CD14-positive monocyte (primary cell): ENCODE measurements around the gene CDS2. TPM values are rescaled to one million over a fixed set of nuclear protein-coding genes. Genes with fewer than 3 reads are reported as not detected.

ENCODE experiments used
- DNase-seq, 3 donors: peaks; one replicate each; pipeline ENCODE4 v3.0.0-alpha.2; 2011 to 2022
- H2AFZ ChIP-seq: 2 replicates; pipeline ENCODE4 v1.6.0; 2012; ENCODE audit warnings: mild to moderate bottlenecking, low read depth, low read length, inconsistent platforms; ENCODE audit not compliant: insufficient read depth, poor library complexity, severe bottlenecking
- H3K27ac ChIP-seq, 2 donors: 1 replicate in 1 of 2; 2 replicates in 1 of 2; pipeline ENCODE4 v1.5.1; 2012 to 2013; ENCODE audit warnings: low read length in 2 of 2, control low read depth in 1 of 2, inconsistent platforms in 1 of 2, low read depth in 1 of 2, mild to moderate bottlenecking in 1 of 2
- H3K27me3 ChIP-seq, 2 donors: one replicate each; pipeline versions ENCODE4 v1.6.0 to v1.6.1; 2011 to 2013; ENCODE audit warnings: low read length in 2 of 2; ENCODE audit not compliant: control insufficient read depth in 2 of 2, insufficient read depth in 2 of 2
- H3K36me3 ChIP-seq, 2 donors: replicated peaks in 1 of 2; 1 replicate in 1 of 2; 2 replicates in 1 of 2; pipeline versions ENCODE4 v1.5.1 to v1.6.1; 2012 to 2013; ENCODE audit warnings: low read length in 2 of 2, control low read depth in 1 of 2, inconsistent platforms in 1 of 2, mild to moderate bottlenecking in 1 of 2; ENCODE audit not compliant: insufficient read depth in 2 of 2, control insufficient read depth in 1 of 2
- H3K4me1 ChIP-seq, 2 donors: 1 replicate in 1 of 2; 2 replicates in 1 of 2; pipeline versions ENCODE4 v1.5.1 to v1.6.1; 2012 to 2013; ENCODE audit warnings: low read length in 2 of 2, control low read depth in 1 of 2, inconsistent platforms in 1 of 2, mild to moderate bottlenecking in 1 of 2, moderate library complexity in 1 of 2; ENCODE audit not compliant: insufficient read depth in 2 of 2, control insufficient read depth in 1 of 2
- H3K4me2 ChIP-seq: replicated peaks from 2 replicates; pipeline ENCODE3; 2012; ENCODE audit warnings: low read length, moderate library complexity, mild to moderate bottlenecking; ENCODE audit not compliant: poor library complexity, severe bottlenecking; ENCODE audit errors: extremely low read depth
- H3K4me3 ChIP-seq, 3 experiments: fragments of 200-600 bp in 1 of 3; sonication (generic) in 1 of 3; replicated peaks in 1 of 3; 1 replicate in 2 of 3; 2 replicates in 1 of 3; pipeline ENCODE4 v1.5.1; 2011 to 2013; ENCODE audit warnings: low read length in 3 of 3, mild to moderate bottlenecking in 3 of 3, control low read depth in 2 of 3, low read depth in 2 of 3, inconsistent platforms in 1 of 3, moderate library complexity in 1 of 3
- H3K79me2 ChIP-seq: 2 replicates; pipeline ENCODE4 v1.6.0; 2012; ENCODE audit warnings: mild to moderate bottlenecking, control low read depth, inconsistent platforms, low read length, moderate library complexity; ENCODE audit not compliant: insufficient read depth
- H3K9ac ChIP-seq: 2 replicates; pipeline ENCODE4 v1.6.0; 2017; ENCODE audit warnings: low read length, mild to moderate bottlenecking; ENCODE audit not compliant: insufficient read depth, poor library complexity, severe bottlenecking
- H3K9me3 ChIP-seq, 2 donors: replicated peaks in 1 of 2; 1 replicate in 1 of 2; 2 replicates in 1 of 2; pipeline versions ENCODE4 v1.5.1 to v1.6.1; 2012 to 2013; ENCODE audit warnings: low read length in 2 of 2, control low read depth in 1 of 2; ENCODE audit not compliant: control insufficient read depth in 1 of 2, insufficient read depth in 1 of 2
- H4K20me1 ChIP-seq: 2 replicates; pipeline ENCODE4 v1.6.0; 2012; ENCODE audit warnings: mild to moderate bottlenecking, low read length, control low read depth, moderate library complexity; ENCODE audit not compliant: insufficient read depth
- H3K27ac Mint-ChIP-seq, 7 donors: one replicate each; pipeline ENCODE4 v1.8.0; 2020; ENCODE audit warnings: mild to moderate bottlenecking in 7 of 7, mixed read lengths in 7 of 7, moderate library complexity in 6 of 7, inconsistent platforms in 2 of 7
- H3K27me3 Mint-ChIP-seq, 3 donors: one replicate each; pipeline ENCODE4 v1.8.0; 2021 to 2022; ENCODE audit warnings: low read depth in 3 of 3, mild to moderate bottlenecking in 3 of 3, mixed read lengths in 3 of 3, moderate library complexity in 3 of 3, inconsistent platforms in 1 of 3
- H3K36me3 Mint-ChIP-seq, 2 donors: one replicate each; pipeline ENCODE4 v1.8.0; 2020; ENCODE audit warnings: mixed read lengths in 2 of 2, inconsistent platforms in 1 of 2, mild to moderate bottlenecking in 1 of 2
- H3K4me1 Mint-ChIP-seq: one replicate; pipeline ENCODE4 v1.8.0; 2020; ENCODE audit warnings: mild to moderate bottlenecking, mixed read lengths
- H3K4me3 Mint-ChIP-seq, 2 donors: one replicate each; pipeline ENCODE4 v1.8.0; 2020; ENCODE audit warnings: mild to moderate bottlenecking in 2 of 2, mixed read lengths in 2 of 2, moderate library complexity in 1 of 2
- H3K9me3 Mint-ChIP-seq, 7 donors: one replicate each; pipeline ENCODE4 v1.8.0; 2020 to 2022; ENCODE audit warnings: mixed read lengths in 7 of 7, mild to moderate bottlenecking in 6 of 7, moderate library complexity in 6 of 7, inconsistent platforms in 2 of 7
- WGBS: methylation state at CpG from one replicate; pipeline ENCODE4 v1.1.5; 2013; ENCODE audit warnings: missing lambda C conversion rate; ENCODE audit not compliant: insufficient coverage; 5-methylcytosine and 5-hydroxymethylcytosine counted together
- intact Hi-C, 2 donors: fragments of 100-400 bp; cut with micrococcal nuclease; formaldehyde crosslinking; loops; one replicate each; pipeline versions ENCODE4 v1.15.0 to v1.15.1; 2023
- polyA plus RNA-seq, 3 donors: library from polyadenylated mRNA; depleted of rRNA in 1 of 3; unstranded in 2 of 3; stranded (reverse) in 1 of 3; fragments of 300-500 nt in 2 of 3; fragments of >200 nt in 1 of 3; fragmentation: Illumina TruSeq in 2 of 3; gene quantifications; 1 replicate in 2 of 3; 2 replicates in 1 of 3; pipeline ENCODE4 v1.2.3, GENCODE V29; 2012 to 2021
- TF ChIP-seq, protein P1 (sequence below): fragments of 200-600 bp; IDR thresholded peaks from one replicate; pipeline ENCODE4 v1.8.0; 2022; ENCODE audit warnings: antibody characterized with exemption, mild to moderate bottlenecking

Gene CDS2
- polyA plus RNA-seq, 3 donors: 28.6 to 62.6 (median 54.4) TPM

- Histone ChIP-seq H3K36me3 (peaks cover 28 to 59% of the 10 kb centered on the region in 2 donors), H3K4me2 (no peak overlapping the region), H3K4me3 (no peak overlapping the region), H3K9ac (no peak overlapping the region), H2AFZ (no peak overlapping the region), H3K4me1 (no peaks in the 10 kb centered on the region), H3K9me3 (no peaks in the 10 kb centered on the region), H3K79me2 (no peaks in the 10 kb centered on the region), H4K20me1 (no peaks in the 10 kb centered on the region), H3K27ac (no peak overlapping the region), H3K27me3 (no peaks in the 10 kb centered on the region)
- intact Hi-C loops: no loop called here
- Mint-ChIP-seq H3K4me1 (no peaks in the 10 kb centered on the region), H3K4me3 (no peak overlapping the region), H3K9me3 (no peaks in the 10 kb centered on the region), H3K27me3 (peaks cover 0 to 3% (median 0%) of the 10 kb centered on the region in 3 donors), H3K36me3 (peaks cover 49 to 62% of the 10 kb centered on the region in 2 donors), H3K27ac (peak overlapping the region in 5 of 7 donors; percentile 28 to 81 (median 51))
- TF ChIP-seq, protein P1, sequence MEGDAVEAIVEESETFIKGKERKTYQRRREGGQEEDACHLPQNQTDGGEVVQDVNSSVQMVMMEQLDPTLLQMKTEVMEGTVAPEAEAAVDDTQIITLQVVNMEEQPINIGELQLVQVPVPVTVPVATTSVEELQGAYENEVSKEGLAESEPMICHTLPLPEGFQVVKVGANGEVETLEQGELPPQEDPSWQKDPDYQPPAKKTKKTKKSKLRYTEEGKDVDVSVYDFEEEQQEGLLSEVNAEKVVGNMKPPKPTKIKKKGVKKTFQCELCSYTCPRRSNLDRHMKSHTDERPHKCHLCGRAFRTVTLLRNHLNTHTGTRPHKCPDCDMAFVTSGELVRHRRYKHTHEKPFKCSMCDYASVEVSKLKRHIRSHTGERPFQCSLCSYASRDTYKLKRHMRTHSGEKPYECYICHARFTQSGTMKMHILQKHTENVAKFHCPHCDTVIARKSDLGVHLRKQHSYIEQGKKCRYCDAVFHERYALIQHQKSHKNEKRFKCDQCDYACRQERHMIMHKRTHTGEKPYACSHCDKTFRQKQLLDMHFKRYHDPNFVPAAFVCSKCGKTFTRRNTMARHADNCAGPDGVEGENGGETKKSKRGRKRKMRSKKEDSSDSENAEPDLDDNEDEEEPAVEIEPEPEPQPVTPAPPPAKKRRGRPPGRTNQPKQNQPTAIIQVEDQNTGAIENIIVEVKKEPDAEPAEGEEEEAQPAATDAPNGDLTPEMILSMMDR: no peak
- DNase-seq: no peak
- WGBS: 98% methylated on average over 6 of the region's 10 CpGs
These were observed 71.2 kb downstream of the CDS2 start for GRCh38 chr20:5197847-5198650.

GRCh38 chr20:5198651-5198924 lies 71.8 kb downstream of the CDS2 start:
- H3K9ac ChIP-seq: no peak overlapping the region
- Mint-ChIP-seq H3K27me3 (peaks cover 0 to 3% (median 0%) of the 10 kb centered on the region in 3 donors), H3K9me3 (no peaks in the 10 kb centered on the region), H3K4me3 (no peak overlapping the region), H3K27ac (peak overlapping the region in 2 of 7 donors; percentile 27 to 53), H3K4me1 (no peaks in the 10 kb centered on the region), H3K36me3 (peaks cover 46 to 56% of the 10 kb centered on the region in 2 donors)
- H3K27ac ChIP-seq: no peak overlapping the region
- H3K79me2 ChIP-seq: no peaks in the 10 kb centered on the region
- no peak overlapping the region for H3K4me2 ChIP-seq
- DNase-seq: no peak
- H4K20me1 ChIP-seq: no peaks in the 10 kb centered on the region
- no peaks in the 10 kb centered on the region for H3K27me3 ChIP-seq
- H3K4me3 ChIP-seq: no peak overlapping the region
- H3K4me1 ChIP-seq: no peaks in the 10 kb centered on the region
- TF ChIP-seq, protein P1: no peak
- no peaks in the 10 kb centered on the region for H3K9me3 ChIP-seq
- intact Hi-C loops: no loop called here
- 100% methylated on average over 8 of the region's 8 CpGs for WGBS
- peaks cover 25 to 53% of the 10 kb centered on the region in 2 donors for H3K36me3 ChIP-seq
- H2AFZ ChIP-seq: no peak overlapping the region
